CD4-positive, alpha-beta memory T cell (primary cell): ENCODE measurements around the gene CDKN2AIPNL. TPM values are rescaled to one million over a fixed set of nuclear protein-coding genes. Genes with fewer than 3 reads are reported as not detected.
"Not testable (repeated sequence)": the region's sequence is repeated elsewhere in the genome, so short reads cannot be mapped to it uniquely, and the experiment has no call there.

ENCODE experiments used
- CTCF ChIA-PET: fragments of 350-600 bp; sonication (Branson Sonifier 250); formaldehyde crosslinking; loops from one replicate; lab custom pipeline; 2021; ENCODE audit warnings: inconsistent platforms; ENCODE audit not compliant: partially characterized antibody; lab: Charles Lee
- POLR2A ChIA-PET: fragments of 350-600 bp; sonication (Branson Sonifier 250); formaldehyde crosslinking; loops from one replicate; lab custom pipeline; 2021; ENCODE audit not compliant: partially characterized antibody; lab: Charles Lee
- DNase-seq, 5 donors: peaks; one replicate each; pipeline versions ENCODE4 v3.0.0 to v3.0.0-alpha.2; 2020 to 2022; ENCODE audit warnings: mixed read lengths in 1 of 5
- H3K27ac ChIP-seq: one replicate; pipeline ENCODE4 v1.7.0; 2013; ENCODE audit warnings: low read depth, low read length
- H3K27me3 ChIP-seq: 2 replicates; pipeline ENCODE4 v1.7.0; 2013; ENCODE audit warnings: mild to moderate bottlenecking, low read length, moderate library complexity; ENCODE audit not compliant: insufficient read depth
- H3K36me3 ChIP-seq: 2 replicates; pipeline ENCODE4 v1.7.0; 2013; ENCODE audit warnings: mild to moderate bottlenecking, low read length, moderate library complexity; ENCODE audit not compliant: insufficient read depth
- H3K4me1 ChIP-seq: 2 replicates; pipeline ENCODE4 v1.7.0; 2013; ENCODE audit warnings: mild to moderate bottlenecking, low read length, moderate library complexity; ENCODE audit not compliant: insufficient read depth
- H3K4me3 ChIP-seq, 2 donors: one replicate each; pipeline ENCODE4 v1.7.0; 2013; ENCODE audit warnings: low read length in 2 of 2, mild to moderate bottlenecking in 1 of 2
- H3K9me3 ChIP-seq, 2 donors: one replicate each; pipeline ENCODE4 v1.7.0; 2013; ENCODE audit warnings: low read length in 2 of 2, control low read depth in 1 of 2; ENCODE audit not compliant: control insufficient read depth in 1 of 2
- H3K27ac Mint-ChIP-seq, 7 donors: one replicate each; pipeline ENCODE4 v1.8.0; 2020 to 2021; ENCODE audit warnings: mixed read lengths in 7 of 7, mild to moderate bottlenecking in 6 of 7, inconsistent platforms in 3 of 7, moderate library complexity in 3 of 7
- H3K27me3 Mint-ChIP-seq, 2 donors: one replicate each; pipeline ENCODE4 v1.8.0; 2020 to 2021; ENCODE audit warnings: mixed read lengths in 2 of 2
- H3K36me3 Mint-ChIP-seq, 2 donors: one replicate each; pipeline ENCODE4 v1.8.0; 2020 to 2021; ENCODE audit warnings: mixed read lengths in 2 of 2, inconsistent platforms in 1 of 2, mild to moderate bottlenecking in 1 of 2
- H3K4me1 Mint-ChIP-seq, 4 donors: one replicate each; pipeline ENCODE4 v1.8.0; 2020 to 2021; ENCODE audit warnings: mixed read lengths in 4 of 4, mild to moderate bottlenecking in 1 of 4
- H3K4me3 Mint-ChIP-seq, 8 donors: one replicate each; pipeline ENCODE4 v1.8.0; 2020 to 2021; ENCODE audit warnings: mixed read lengths in 8 of 8, mild to moderate bottlenecking in 7 of 8, moderate library complexity in 6 of 8, inconsistent platforms in 3 of 8
- H3K9me3 Mint-ChIP-seq, 8 donors: one replicate each; pipeline ENCODE4 v1.8.0; 2020 to 2021; ENCODE audit warnings: mixed read lengths in 8 of 8, mild to moderate bottlenecking in 5 of 8, inconsistent platforms in 3 of 8, moderate library complexity in 1 of 8
- intact Hi-C: fragments of 100-400 bp; cut with micrococcal nuclease; formaldehyde crosslinking; loops from one replicate; pipeline ENCODE4 v1.15.1; 2023
- polyA plus RNA-seq, 2 donors: library from polyadenylated mRNA; unstranded; fragments of 300-500 nt; fragmentation: Illumina TruSeq; gene quantifications; one replicate each; pipeline ENCODE4 v1.2.3, GENCODE V29; 2021
- total RNA-seq, 2 experiments: library from RNA; stranded (reverse); gene quantifications; one replicate each; pipeline ENCODE4 v1.2.3, GENCODE V29; 2021

Gene CDKN2AIPNL
- total and polyA plus RNA-seq, 4 experiments from 2014 or later, result 14.7 to 32.4 (median 20.1) TPM

GRCh38 chr5:134387443-134387842 lies 24.2 kb downstream of the CDKN2AIPNL start:
- peaks cover 61 to 68% of the 10 kb centered on the region in 2 donors for H3K36me3 Mint-ChIP-seq
- DNase-seq, result no peak

GRCh38 chr5:134383980-134384697 lies 27.5 kb downstream of the CDKN2AIPNL start:
- peaks cover 46 to 59% of the 10 kb centered on the region in 2 donors for H3K36me3 Mint-ChIP-seq
- Histone ChIP-seq H3K27me3 (no peaks in the 10 kb centered on the region), H3K4me3 (no peak overlapping the region), H3K4me1 (peaks cover 10% of the 10 kb centered on the region), H3K36me3 (peaks cover 57% of the 10 kb centered on the region), H3K9me3 (no peaks in the 10 kb centered on the region), H3K27ac (no peak overlapping the region)
- ChIA-PET CTCF (interaction anchor here (0.9 to 1.3 kb wide), 4 partner anchors 12 to 203 kb away, joined by 3 read pairs; no protein-coding TSS in a partner anchor), POLR2A (interaction anchor here (0.8 to 5.8 kb wide), 3 partner anchors 13 to 203 kb away, joined by 3 to 36 read pairs (median 3); partner anchors contain the start of genes JADE2 and UBE2B)
- H3K9me3 Mint-ChIP-seq, result peaks cover 0 to 3% (median 0%) of the 10 kb centered on the region in 8 donors
- peaks cover 11 to 29% (median 18%) of the 10 kb centered on the region in 4 donors for H3K4me1 Mint-ChIP-seq
- peak overlapping the region in 5 of 7 donors; percentile 26 to 80 (median 64) for H3K27ac Mint-ChIP-seq
- DNase-seq, result no peak
- no peaks in the 10 kb centered on the region for H3K27me3 Mint-ChIP-seq
- intact Hi-C loops, result no loop called here
- no peak overlapping the region for H3K4me3 Mint-ChIP-seq

More at GRCh38 chr5:134387443-134387842, 24.2 kb downstream of the CDKN2AIPNL start:
- Mint-ChIP-seq H3K4me3 (no peak overlapping the region), H3K27me3 (no peaks in the 10 kb centered on the region), H3K9me3 (peaks cover 0 to 3% (median 0%) of the 10 kb centered on the region in 8 donors), H3K27ac (no peak overlapping the region), H3K4me1 (peaks cover 7 to 15% (median 12%) of the 10 kb centered on the region in 4 donors)
- Histone ChIP-seq H3K27me3 (no peaks in the 10 kb centered on the region), H3K27ac (no peak overlapping the region), H3K4me1 (no peaks in the 10 kb centered on the region), H3K4me3 (no peak overlapping the region), H3K9me3 (no peaks in the 10 kb centered on the region), H3K36me3 (peaks cover 66% of the 10 kb centered on the region)
- intact Hi-C loops, result no loop called here
- ChIA-PET CTCF (interaction anchor here (0.7 kb wide), 1 partner anchor 98 kb away, joined by 4 read pairs; no protein-coding TSS in a partner anchor), POLR2A (no interaction called here)

GRCh38 chr5:134382204-134382603 lies 29.5 kb downstream of the CDKN2AIPNL start:
- H3K9me3 Mint-ChIP-seq, H3K9me3 ChIP-seq, H3K27ac ChIP-seq, DNase-seq, H3K4me3 Mint-ChIP-seq, H3K27me3 ChIP-seq, intact Hi-C loops, H3K4me3 ChIP-seq, H3K27me3 Mint-ChIP-seq: not testable (repeated sequence)
- Mint-ChIP-seq H3K36me3 (peaks cover 40 to 58% of the 10 kb centered on the region in 2 donors), H3K4me1 (peaks cover 18 to 44% (median 30%) of the 10 kb centered on the region in 4 donors), H3K27ac (peak overlapping the region in 2 of 7 donors; percentile 10 to 48)
- H3K36me3 ChIP-seq, result peaks cover 47% of the 10 kb centered on the region
- ChIA-PET POLR2A (interaction anchor here (0.6 to 5.8 kb wide), 2 partner anchors 11 to 281 kb away, joined by 3 to 36 read pairs; partner anchors contain the start of gene UBE2B), CTCF (interaction anchor here (1.5 to 2.3 kb wide), 4 partner anchors 10 to 78 kb away, joined by 4 to 7 read pairs (median 6); partner anchors contain the start of genes CDKN2AIPNL and UBE2B)
- peaks cover 10% of the 10 kb centered on the region for H3K4me1 ChIP-seq

- no peak overlapping the region for H3K4me3 ChIP-seq
- no peak overlapping the region for H3K27ac ChIP-seq
- Mint-ChIP-seq H3K9me3 (no peaks in the 10 kb centered on the region), H3K27ac (peak overlapping the region in 5 of 7 donors; percentile 15 to 83 (median 25)), H3K36me3 (peaks cover 37 to 63% of the 10 kb centered on the region in 2 donors), H3K27me3 (no peaks in the 10 kb centered on the region), H3K4me1 (peaks cover 21 to 50% (median 36%) of the 10 kb centered on the region in 4 donors), H3K4me3 (peak overlapping the region in 2 of 8 donors; percentile 4 to 48)
- no peaks in the 10 kb centered on the region for H3K9me3 ChIP-seq
- ChIA-PET POLR2A (interaction anchor here (5.8 kb wide), 1 partner anchor 9 kb away, joined by 36 read pairs; the partner anchor contains the start of gene UBE2B), CTCF (interaction anchor here (1.0 to 3.6 kb wide), 3 partner anchors 31 to 206 kb away, joined by 3 to 12 read pairs (median 7); partner anchors contain the start of gene CDKN2AIPNL)
- no peaks in the 10 kb centered on the region for H3K27me3 ChIP-seq
- peaks cover 44% of the 10 kb centered on the region for H3K36me3 ChIP-seq
- peaks cover 19% of the 10 kb centered on the region for H3K4me1 ChIP-seq
- DNase-seq, result peak in 2 of 5 donors; percentile 17 to 21
- intact Hi-C loops, result no loop called here
Observed at GRCh38 chr5:134380346-134380745, 31.3 kb downstream of the CDKN2AIPNL start.

GRCh38 chr5:134374232-134374631 lies 37.4 kb downstream of the CDKN2AIPNL start:
- intact Hi-C loops, result loop anchor here (5.0 kb wide), 2 partner anchors 203 to 258 kb away; partner anchors contain the start of gene SAR1B
- Histone ChIP-seq H3K4me3 (no peak overlapping the region), H3K9me3 (no peaks in the 10 kb centered on the region), H3K4me1 (peaks cover 48% of the 10 kb centered on the region), H3K36me3 (no peaks in the 10 kb centered on the region), H3K27ac (no peak overlapping the region), H3K27me3 (no peaks in the 10 kb centered on the region)
- DNase-seq, result peak in 1 of 5 donors; percentile 16
- H3K27me3 Mint-ChIP-seq, result peaks cover 0 to 5% of the 10 kb centered on the region in 2 donors
- ChIA-PET CTCF (interaction anchor here (1.0 kb wide), 2 partner anchors 39 to 204 kb away, joined by 3 to 5 read pairs; no protein-coding TSS in a partner anchor), POLR2A (interaction anchor here (1.8 kb wide), 1 partner anchor 37 kb away, joined by 5 read pairs; the partner anchor contains the start of gene CDKN2AIPNL)
- peak overlapping the region in 6 of 8 donors; percentile 22 to 77 (median 36) for H3K4me3 Mint-ChIP-seq
- H3K4me1 Mint-ChIP-seq, result peaks cover 39 to 84% (median 51%) of the 10 kb centered on the region in 4 donors
- peak overlapping the region in 5 of 7 donors; percentile 64 to 78 (median 72) for H3K27ac Mint-ChIP-seq
- peaks cover 22 to 68% of the 10 kb centered on the region in 2 donors for H3K36me3 Mint-ChIP-seq
- H3K9me3 Mint-ChIP-seq, result peaks cover 0 to 9% (median 0%) of the 10 kb centered on the region in 8 donors

GRCh38 chr5:134373633-134374032 lies 38.0 kb downstream of the CDKN2AIPNL start:
- H3K36me3 ChIP-seq, H3K4me3 ChIP-seq, H3K27ac ChIP-seq, DNase-seq, H3K9me3 ChIP-seq, POLR2A ChIA-PET, H3K9me3 Mint-ChIP-seq, H3K27me3 Mint-ChIP-seq, CTCF ChIA-PET, H3K27me3 ChIP-seq: not testable (repeated sequence)
- peaks cover 36 to 79% (median 47%) of the 10 kb centered on the region in 4 donors for H3K4me1 Mint-ChIP-seq
- intact Hi-C loops, result loop anchor here (5.0 kb wide), 2 partner anchors 204 to 259 kb away; partner anchors contain the start of gene SAR1B
- H3K4me3 Mint-ChIP-seq, result peak overlapping the region in 7 of 8 donors; percentile 48 to 77 (median 70)
- H3K27ac Mint-ChIP-seq, result peak overlapping the region in 5 of 7 donors; percentile 42 to 98 (median 77)
- H3K36me3 Mint-ChIP-seq, result peaks cover 18 to 63% of the 10 kb centered on the region in 2 donors
- H3K4me1 ChIP-seq, result peaks cover 48% of the 10 kb centered on the region
